HepG2 (cell line): ENCODE results near the gene LASP1. TPM values are rescaled to one million over a fixed set of nuclear protein-coding genes. Genes with fewer than 3 reads are reported as not detected.

Experiments used
- CEBPG ChIP-seq: IDR thresholded peaks from 2 replicates; pipeline ENCODE4 v1.6.1; 2016
- ETV5 ChIP-seq: IDR thresholded peaks from 2 replicates; pipeline ENCODE4 v1.6.1; 2018; ENCODE audit warnings: missing biosample characterization, missing genetic modification reagents, inconsistent platforms, borderline replicate concordance
- GPN1 ChIP-seq: sonication (generic); formaldehyde crosslinking; IDR thresholded peaks from 2 replicates; pipeline ENCODE4 v1.5.1; 2020; ENCODE audit warnings: missing genetic modification reagents, borderline replicate concordance
- NFRKB ChIP-seq: fragments of 450-650 bp; IDR thresholded peaks from 2 replicates; pipeline ENCODE4 v1.6.1; 2017
- RFXAP ChIP-seq: sonication (generic); formaldehyde crosslinking; IDR thresholded peaks from 2 replicates; pipeline ENCODE4 v1.4.0; 2020; ENCODE audit warnings: missing genetic modification reagents, borderline replicate concordance
- TFAP4 ChIP-seq: sonication (generic); IDR thresholded peaks from 2 replicates; pipeline ENCODE4 v1.6.1; 2016; ENCODE audit warnings: low read depth, borderline replicate concordance
- ZBTB4 ChIP-seq: sonication (generic); formaldehyde crosslinking; IDR thresholded peaks from 2 replicates; pipeline ENCODE4 v1.4.0; 2020; ENCODE audit warnings: missing genetic modification reagents, mild to moderate bottlenecking, borderline replicate concordance
- ZFP90 ChIP-seq: sonication (generic); formaldehyde crosslinking; IDR thresholded peaks from 2 replicates; pipeline ENCODE4 v1.8.0; 2022; ENCODE audit warnings: missing genetic modification reagents, mild to moderate bottlenecking, inconsistent platforms, borderline replicate concordance
- ZNF407 ChIP-seq: sonication (generic); formaldehyde crosslinking; IDR thresholded peaks from one replicate; pipeline ENCODE4 v1.5.1; 2020; ENCODE audit warnings: mild to moderate bottlenecking, missing genetic modification reagents; ENCODE audit errors: not compliant biosample characterization
- ZNF564 ChIP-seq: sonication (generic); formaldehyde crosslinking; IDR thresholded peaks from 2 replicates; pipeline ENCODE4 v1.8.1; 2023; ENCODE audit warnings: mild to moderate bottlenecking, missing genetic modification reagents
- ZNF598 ChIP-seq: sonication (generic); formaldehyde crosslinking; IDR thresholded peaks from 2 replicates; pipeline ENCODE4 v1.5.1; 2020; ENCODE audit warnings: mild to moderate bottlenecking, missing genetic modification reagents, borderline replicate concordance
- polyA plus RNA-seq, 8 experiments: library from polyadenylated mRNA; depleted of rRNA in 3 of 8; stranded (reverse) in 7 of 8; unstranded in 1 of 8; fragments of >200 nt; fragmentation: Illumina TruSeq in 4 of 8; extraction: Trizol in 4 of 8; gene quantifications; 2 replicates each; pipeline versions ENCODE4 v1.2.1 to v1.2.3, GENCODE V29; 2011 to 2016; ENCODE audit warnings: low read depth in 4 of 8, missing spikeins in 1 of 8, mixed read lengths in 1 of 8; ENCODE audit not compliant: insufficient read depth in 1 of 8
- total RNA-seq, 5 experiments: library from RNA; depleted of rRNA; stranded (reverse); fragments of >200 nt; fragmentation: Illumina TruSeq; extraction: Trizol; gene quantifications; 2 replicates each; pipeline ENCODE4 v1.2.3, GENCODE V29; 2016; ENCODE audit warnings: low read depth in 1 of 5

LASP1 gene
- total and polyA plus RNA-seq, 2 of the 13 experiments (the other 11 are each of a cell fraction or from before 2014, with no cell fraction given): 70.1 to 97.0 TPM

- TF ChIP-seq GPN1 (CRISPR knock-in tag): peak; percentile 44
- TF ChIP-seq RFXAP: peak; percentile 86
- TF ChIP-seq ZNF407 (CRISPR knock-in tag): peak; percentile 91
- peak; percentile 91 for TF ChIP-seq ETV5 (CRISPR knock-in tag)
- peak; percentile 96 for TF ChIP-seq CEBPG (CRISPR knock-in tag)
- peak; percentile 95 for TF ChIP-seq ZFP90 (CRISPR knock-in tag)
- TF ChIP-seq NFRKB: peak; percentile 56
- TF ChIP-seq TFAP4: no peak
- no peak for TF ChIP-seq ZNF564 (CRISPR knock-in tag)
- peak; percentile 88; the same call in 1 of the 2 replicates for TF ChIP-seq ZBTB4 (CRISPR knock-in tag)
- peak; percentile 100 for TF ChIP-seq ZNF598
These were observed 16.3 kb upstream of the LASP1 start, which contains the start of gene RPL23 (continued) for GRCh38 chr17:38853292-38854219.
